HepG2 (cell line): ENCODE results near the gene THSD8. TPM values are rescaled to one million over a fixed set of nuclear protein-coding genes. Genes with fewer than 3 reads are reported as not detected.

Experiments used
- ARNT ChIP-seq: fragments of 450-650 bp; IDR thresholded peaks from 2 replicates; pipeline ENCODE4 v1.6.1; 2017
- BHLHE40 ChIP-seq: IDR thresholded peaks from 2 replicates; pipeline ENCODE4 v1.6.1; 2011; ENCODE audit warnings: low read length, improper control_type of control experiment
- BRF2 ChIP-seq: sonication (generic); formaldehyde crosslinking; IDR thresholded peaks from 2 replicates; pipeline ENCODE4 v1.8.1; 2022; ENCODE audit warnings: mild to moderate bottlenecking, missing genetic modification reagents
- EED ChIP-seq: sonication (generic); formaldehyde crosslinking; IDR thresholded peaks from 2 replicates; pipeline ENCODE4 v1.5.0; 2020; ENCODE audit warnings: mild to moderate bottlenecking, missing genetic modification reagents
- HNRNPLL ChIP-seq: fragments of 200-400 bp; formaldehyde crosslinking; IDR thresholded peaks from 2 replicates; pipeline ENCODE4 v1.6.1; 2017; ENCODE audit warnings: mild to moderate bottlenecking, low read depth, low read length; ENCODE audit not compliant: poor library complexity, severe bottlenecking
- MED1 ChIP-seq: sonication (generic); formaldehyde crosslinking; IDR thresholded peaks from 2 replicates; pipeline ENCODE4 v1.4.0; 2020; ENCODE audit warnings: missing genetic modification reagents
- MXD3 ChIP-seq: IDR thresholded peaks from 2 replicates; pipeline ENCODE4 v1.6.1; 2016; ENCODE audit warnings: mild to moderate bottlenecking, missing biosample characterization, missing genetic modification reagents
- MYC ChIP-seq: sonication (generic); formaldehyde crosslinking; IDR thresholded peaks from 2 replicates; pipeline ENCODE4 v1.9.0; 2021; ENCODE audit warnings: missing genetic modification reagents, borderline replicate concordance
- PAWR ChIP-seq: sonication (generic); formaldehyde crosslinking; IDR thresholded peaks from 2 replicates; pipeline ENCODE4 v1.4.0; 2020; ENCODE audit warnings: missing genetic modification reagents, mild to moderate bottlenecking, borderline replicate concordance
- TARDBP ChIP-seq: sonication (generic); formaldehyde crosslinking; IDR thresholded peaks from 2 replicates; pipeline ENCODE4 v1.8.0; 2022; ENCODE audit warnings: mild to moderate bottlenecking, missing genetic modification reagents
- TBL1XR1 ChIP-seq: fragments of 150-350 bp; IDR thresholded peaks from 2 replicates; pipeline ENCODE4 v1.6.1; 2014; ENCODE audit warnings: borderline replicate concordance, low read length; ENCODE audit not compliant: partially characterized antibody
- TGIF2 ChIP-seq: IDR thresholded peaks from 2 replicates; pipeline ENCODE4 v1.6.1; 2016; ENCODE audit warnings: control low read depth, missing compliant biosample characterization
- TRAFD1 ChIP-seq: sonication (generic); formaldehyde crosslinking; IDR thresholded peaks from 2 replicates; pipeline ENCODE4 v1.5.1; 2020; ENCODE audit warnings: missing genetic modification reagents, mild to moderate bottlenecking, borderline replicate concordance
- ZNF768 ChIP-seq: sonication (generic); formaldehyde crosslinking; IDR thresholded peaks from 2 replicates; pipeline ENCODE4 v1.4.0; 2020; ENCODE audit warnings: missing genetic modification reagents
- ZNF878 ChIP-seq: sonication (generic); formaldehyde crosslinking; IDR thresholded peaks from 2 replicates; pipeline ENCODE4 v1.8.1; 2023; ENCODE audit warnings: mild to moderate bottlenecking, missing genetic modification reagents, moderate library complexity
- polyA plus RNA-seq, 8 experiments: library from polyadenylated mRNA; depleted of rRNA in 3 of 8; stranded (reverse) in 7 of 8; unstranded in 1 of 8; fragments of >200 nt; fragmentation: Illumina TruSeq in 4 of 8; extraction: Trizol in 4 of 8; gene quantifications; 2 replicates each; pipeline versions ENCODE4 v1.2.1 to v1.2.3, GENCODE V29; 2011 to 2016; ENCODE audit warnings: low read depth in 4 of 8, missing spikeins in 1 of 8, mixed read lengths in 1 of 8; ENCODE audit not compliant: insufficient read depth in 1 of 8
- total RNA-seq, 5 experiments: library from RNA; depleted of rRNA; stranded (reverse); fragments of >200 nt; fragmentation: Illumina TruSeq; extraction: Trizol; gene quantifications; 2 replicates each; pipeline ENCODE4 v1.2.3, GENCODE V29; 2016; ENCODE audit warnings: low read depth in 1 of 5
- TF ChIP-seq, protein P1 (sequence below): sonication (generic); formaldehyde crosslinking; IDR thresholded peaks from 2 replicates; pipeline ENCODE4 v1.4.0; 2020; ENCODE audit warnings: missing genetic modification reagents, mild to moderate bottlenecking, borderline replicate concordance
- TF ChIP-seq, protein P2 (sequence below): IDR thresholded peaks from 2 replicates; pipeline ENCODE4 v1.6.1; 2012; ENCODE audit warnings: inconsistent platforms
- TF ChIP-seq, protein P3 (sequence below): sonication (generic); formaldehyde crosslinking; IDR thresholded peaks from 2 replicates; pipeline ENCODE4 v1.4.0; 2020; ENCODE audit warnings: missing genetic modification reagents, borderline replicate concordance

Gene THSD8
- total and polyA plus RNA-seq, 2 of the 13 experiments (the other 11 are each of a cell fraction or from before 2014, with no cell fraction given) = 4.8 to 14.9 TPM

- TF ChIP-seq, protein P1, sequence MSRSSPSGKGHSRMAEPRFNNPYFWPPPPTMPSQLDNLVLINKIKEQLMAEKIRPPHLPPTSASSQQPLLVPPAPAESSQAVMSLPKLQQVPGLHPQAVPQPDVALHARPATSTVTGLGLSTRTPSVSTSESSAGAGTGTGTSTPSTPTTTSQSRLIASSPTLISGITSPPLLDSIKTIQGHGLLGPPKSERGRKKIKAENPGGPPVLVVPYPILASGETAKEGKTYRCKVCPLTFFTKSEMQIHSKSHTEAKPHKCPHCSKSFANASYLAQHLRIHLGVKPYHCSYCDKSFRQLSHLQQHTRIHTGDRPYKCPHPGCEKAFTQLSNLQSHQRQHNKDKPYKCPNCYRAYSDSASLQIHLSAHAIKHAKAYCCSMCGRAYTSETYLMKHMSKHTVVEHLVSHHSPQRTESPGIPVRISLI (CRISPR knock-in tag) = 0 out of 2 replicates have a peak, but pooled peaks have one; percentile 21
- TF ChIP-seq MED1 (CRISPR knock-in tag) (peak; percentile 90), TARDBP (CRISPR knock-in tag) (peak; percentile 86), MYC (CRISPR knock-in tag) (peak; percentile 86; the same call in 1 of the 2 replicates), ZNF878 (CRISPR knock-in tag) (peak; percentile 43), EED (CRISPR knock-in tag) (peak; percentile 80; the same call in 1 of the 2 replicates), BHLHE40 (peak; percentile 49; the same call in 1 of the 2 replicates), TBL1XR1 (peak; percentile 74), ZNF768 (peak; percentile 76; the same call in 1 of the 2 replicates), BRF2 (CRISPR knock-in tag) (no peak), TRAFD1 (CRISPR knock-in tag) (no peak), MXD3 (CRISPR knock-in tag) (peak; percentile 93), PAWR (CRISPR knock-in tag) (0 out of 2 replicates have a peak, but pooled peaks have one; percentile 5), ARNT (no peak), HNRNPLL (peak; percentile 70), TGIF2 (CRISPR knock-in tag) (peak; percentile 88; the same call in 1 of the 2 replicates)
- TF ChIP-seq, protein P2, sequence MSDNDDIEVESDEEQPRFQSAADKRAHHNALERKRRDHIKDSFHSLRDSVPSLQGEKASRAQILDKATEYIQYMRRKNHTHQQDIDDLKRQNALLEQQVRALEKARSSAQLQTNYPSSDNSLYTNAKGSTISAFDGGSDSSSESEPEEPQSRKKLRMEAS = peak; percentile 16; the same call in 1 of the 2 replicates
- TF ChIP-seq, protein P3, sequence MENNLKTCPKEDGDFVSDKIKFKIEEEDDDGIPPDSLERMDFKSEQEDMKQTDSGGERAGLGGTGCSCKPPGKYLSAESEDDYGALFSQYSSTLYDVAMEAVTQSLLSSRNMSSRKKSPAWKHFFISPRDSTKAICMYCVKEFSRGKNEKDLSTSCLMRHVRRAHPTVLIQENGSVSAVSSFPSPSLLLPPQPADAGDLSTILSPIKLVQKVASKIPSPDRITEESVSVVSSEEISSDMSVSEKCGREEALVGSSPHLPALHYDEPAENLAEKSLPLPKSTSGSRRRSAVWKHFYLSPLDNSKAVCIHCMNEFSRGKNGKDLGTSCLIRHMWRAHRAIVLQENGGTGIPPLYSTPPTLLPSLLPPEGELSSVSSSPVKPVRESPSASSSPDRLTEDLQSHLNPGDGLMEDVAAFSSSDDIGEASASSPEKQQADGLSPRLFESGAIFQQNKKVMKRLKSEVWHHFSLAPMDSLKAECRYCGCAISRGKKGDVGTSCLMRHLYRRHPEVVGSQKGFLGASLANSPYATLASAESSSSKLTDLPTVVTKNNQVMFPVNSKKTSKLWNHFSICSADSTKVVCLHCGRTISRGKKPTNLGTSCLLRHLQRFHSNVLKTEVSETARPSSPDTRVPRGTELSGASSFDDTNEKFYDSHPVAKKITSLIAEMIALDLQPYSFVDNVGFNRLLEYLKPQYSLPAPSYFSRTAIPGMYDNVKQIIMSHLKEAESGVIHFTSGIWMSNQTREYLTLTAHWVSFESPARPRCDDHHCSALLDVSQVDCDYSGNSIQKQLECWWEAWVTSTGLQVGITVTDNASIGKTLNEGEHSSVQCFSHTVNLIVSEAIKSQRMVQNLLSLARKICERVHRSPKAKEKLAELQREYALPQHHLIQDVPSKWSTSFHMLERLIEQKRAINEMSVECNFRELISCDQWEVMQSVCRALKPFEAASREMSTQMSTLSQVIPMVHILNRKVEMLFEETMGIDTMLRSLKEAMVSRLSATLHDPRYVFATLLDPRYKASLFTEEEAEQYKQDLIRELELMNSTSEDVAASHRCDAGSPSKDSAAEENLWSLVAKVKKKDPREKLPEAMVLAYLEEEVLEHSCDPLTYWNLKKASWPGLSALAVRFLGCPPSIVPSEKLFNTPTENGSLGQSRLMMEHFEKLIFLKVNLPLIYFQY (CRISPR knock-in tag) = peak; percentile 75; the same call in 1 of the 2 replicates
Measured at GRCh38 chr19:12791345-12792050, 10.4 kb upstream of the THSD8 start, which contains the start of gene JUNB (continued).
